ENCODE measurements around the gene PRM1. TPM values are rescaled to one million over a fixed set of nuclear protein-coding genes. Genes with fewer than 3 reads are reported as not detected.

Gene PRM1
- total and polyA plus RNA-seq, 11 donors: not detected

GRCh38 chr16:11265124-11265523 lies 16.0 kb downstream of the PRM1 start:
- H3K27me3 ChIP-seq: no peaks in the 10 kb centered on the region
- intact Hi-C loops (cut with DNase I): no loop called here
- WGBS, 4 donors: 75 to 85% (median 81%) methylated on average over 7 of the region's 7 CpGs
- H3K4me1 ChIP-seq: no peaks in the 10 kb centered on the region
- H3K9me3 ChIP-seq: no peaks in the 10 kb centered on the region
- TF ChIP-seq POLR2A (IDR thresholded peaks at IDR 0.05): no peak
- TF ChIP-seq CTCF (IDR thresholded peaks at IDR 0.05): no peak
- H3K27ac ChIP-seq: no peak overlapping the region
- DNase-seq (no peak), ATAC-seq (no peak)
- H3K4me3 ChIP-seq: no peak overlapping the region
- H3K36me3 ChIP-seq: no peaks in the 10 kb centered on the region

GRCh38 chr16:11264155-11264832 lies 16.8 kb downstream of the PRM1 start:
- no peak overlapping the region for H3K27ac ChIP-seq
- no peaks in the 10 kb centered on the region for H3K36me3 ChIP-seq
- H3K4me3 ChIP-seq: no peak overlapping the region
- DNase-seq (no peak), ATAC-seq (no peak)
- no peaks in the 10 kb centered on the region for H3K27me3 ChIP-seq
- peaks cover 0 to 5% (median 3%) of the 10 kb centered on the region in 12 donors for H3K4me1 ChIP-seq
- no peaks in the 10 kb centered on the region for H3K9me3 ChIP-seq
- TF ChIP-seq POLR2A (IDR thresholded peaks at IDR 0.05) (no peak), CTCF (IDR thresholded peaks at IDR 0.05) (no peak)
- intact Hi-C loops (cut with DNase I): loop anchor here in 2 of 10 donors (5.0 kb wide), 2 partner anchors 33 to 83 kb away; partner anchors contain the start of gene RMI2 (in 1 of the 2)
- 75 to 85% (median 83%) methylated on average over 9 of the region's 9 CpGs for WGBS, 4 donors

- 59 to 71% (median 66%) methylated on average over 4 of the region's 4 CpGs for WGBS, 4 donors
- Histone ChIP-seq H3K9me3 (no peaks in the 10 kb centered on the region), H3K27me3 (no peaks in the 10 kb centered on the region), H3K36me3 (no peaks in the 10 kb centered on the region), H3K4me1 (peaks cover 0 to 10% (median 9%) of the 10 kb centered on the region in 12 donors), H3K27ac (no peak overlapping the region), H3K4me3 (no peak overlapping the region)
- ATAC-seq (no peak), DNase-seq (no peak)
- intact Hi-C loops (cut with DNase I): loop anchor here in 2 of 10 donors (5.0 kb wide), 2 partner anchors 34 to 84 kb away; partner anchors contain the start of gene RMI2 (in 1 of the 2)
- TF ChIP-seq POLR2A (IDR thresholded peaks at IDR 0.05) (no peak), CTCF (IDR thresholded peaks at IDR 0.05) (no peak)
Observed at GRCh38 chr16:11263737-11264136, 17.4 kb downstream of the PRM1 start.

GRCh38 chr16:11262915-11263314 lies 18.2 kb downstream of the PRM1 start:
- H3K9me3 ChIP-seq: no peaks in the 10 kb centered on the region
- TF ChIP-seq POLR2A (IDR thresholded peaks at IDR 0.05) (no peak), CTCF (IDR thresholded peaks at IDR 0.05) (no peak)
- 84 to 93% (median 87%) methylated on average over 8 of the region's 8 CpGs for WGBS, 4 donors
- no peaks in the 10 kb centered on the region for H3K27me3 ChIP-seq
- no peaks in the 10 kb centered on the region for H3K36me3 ChIP-seq
- ATAC-seq (no peak), DNase-seq (no peak)
- H3K27ac ChIP-seq: no peak overlapping the region
- H3K4me1 ChIP-seq: peaks cover 0 to 19% (median 11%) of the 10 kb centered on the region in 12 donors
- H3K4me3 ChIP-seq: no peak overlapping the region
- intact Hi-C loops (cut with DNase I): loop anchor here in 2 of 10 donors (5.0 kb wide), 2 partner anchors 34 to 84 kb away; partner anchors contain the start of gene RMI2 (in 1 of the 2)
